MM.1S (cell line): ENCODE data around the gene A3GALT2.

ENCODE experiments used
- DNase-seq: peaks from one replicate; pipeline ENCODE4 v3.0.0-alpha.2; 2015
- H2AFZ ChIP-seq: fragments of 300-600 bp; sonication (generic); 2 replicates; pipeline ENCODE4 v1.6.0; 2016; ENCODE audit warnings: antibody characterized with exemption, low read length
- H3F3A ChIP-seq: fragments of 300-600 bp; sonication (generic); 2 replicates; pipeline ENCODE4 v1.6.1; 2016; ENCODE audit warnings: mild to moderate bottlenecking, antibody characterized with exemption, low read length, moderate library complexity, mixed read lengths; ENCODE audit not compliant: insufficient read depth
- H3K27ac ChIP-seq: fragments of 300-600 bp; sonication (generic); 2 replicates; pipeline ENCODE4 v1.5.1; 2016; ENCODE audit warnings: mild to moderate bottlenecking, low read length
- H3K27me3 ChIP-seq: fragments of 300-600 bp; sonication (generic); replicated peaks from 2 replicates; pipeline ENCODE4 v1.6.0; 2016; ENCODE audit warnings: low read length; ENCODE audit not compliant: insufficient read depth
- H3K36me3 ChIP-seq: fragments of 300-600 bp; sonication (generic); replicated peaks from 2 replicates; pipeline ENCODE4 v1.6.1; 2016; ENCODE audit warnings: mild to moderate bottlenecking, low read length, mixed read lengths; ENCODE audit not compliant: insufficient read depth
- H3K4me1 ChIP-seq: fragments of 300-600 bp; sonication (generic); 2 replicates; pipeline ENCODE4 v1.6.1; 2016; ENCODE audit warnings: low read length, mixed read lengths
- H3K4me2 ChIP-seq: fragments of 300-600 bp; sonication (generic); 2 replicates; pipeline ENCODE4 v1.6.0; 2016; ENCODE audit warnings: low read depth, low read length
- H3K4me3 ChIP-seq: fragments of 300-600 bp; sonication (generic); 2 replicates; pipeline ENCODE4 v1.5.1; 2016; ENCODE audit warnings: low read length, mixed read lengths
- H3K79me2 ChIP-seq: fragments of 300-600 bp; sonication (generic); 2 replicates; pipeline ENCODE4 v1.6.1; 2016; ENCODE audit warnings: mixed run types, low read length, mixed read lengths
- H3K9ac ChIP-seq: fragments of 300-600 bp; sonication (generic); 2 replicates; pipeline ENCODE4 v1.6.1; 2016; ENCODE audit warnings: low read length, mixed read lengths
- H3K9me2 ChIP-seq: fragments of 300-600 bp; sonication (generic); replicated peaks from 2 replicates; pipeline ENCODE4 v1.6.1; 2016; ENCODE audit warnings: mild to moderate bottlenecking, low read length, mixed read lengths; ENCODE audit not compliant: insufficient read depth
- H3K9me3 ChIP-seq: fragments of 300-600 bp; sonication (generic); replicated peaks from 2 replicates; pipeline ENCODE4 v1.6.1; 2016; ENCODE audit warnings: mild to moderate bottlenecking, low read length, mixed read lengths; ENCODE audit not compliant: insufficient read depth
- H4K20me1 ChIP-seq: fragments of 300-600 bp; sonication (generic); 2 replicates; pipeline ENCODE4 v1.6.1; 2016; ENCODE audit warnings: mild to moderate bottlenecking, low read length, moderate library complexity, mixed read lengths; ENCODE audit not compliant: insufficient read depth
- CTCF ChIP-seq: fragments of 300-600 bp; sonication (generic); IDR thresholded peaks from 2 replicates; pipeline ENCODE4 v1.5.1; 2016; ENCODE audit warnings: antibody characterized with exemption, low read length, mixed read lengths
- EZH2 ChIP-seq: fragments of 300-600 bp; sonication (generic); optimal IDR thresholded peaks from 2 replicates; pipeline ENCODE3; 2017; ENCODE audit warnings: low read depth, mild to moderate bottlenecking, antibody characterized with exemption, low read length, mixed read lengths
- EZH2phosphoT487 ChIP-seq: fragments of 300-600 bp; sonication (generic); IDR thresholded peaks from 2 replicates; pipeline ENCODE4 v1.6.1; 2018; ENCODE audit warnings: antibody characterized with exemption, low read length

Gene A3GALT2

GRCh38 chr1:33332881-33333280, 12.0 kb upstream of the A3GALT2 start:
- H3K27ac ChIP-seq: no peak overlapping the region
- no peaks in the 10 kb centered on the region for H3K36me3 ChIP-seq

GRCh38 chr1:33332357-33332789, 11.5 kb upstream of the A3GALT2 start:
- Histone ChIP-seq H3K4me3 (no peak overlapping the region), H4K20me1 (no peaks in the 10 kb centered on the region), H3K9ac (no peak overlapping the region), H3K9me2 (no peaks in the 10 kb centered on the region), H3K9me3 (no peaks in the 10 kb centered on the region), H3K27ac (no peak overlapping the region), H2AFZ (no peak overlapping the region), H3K36me3 (no peaks in the 10 kb centered on the region), H3K79me2 (0 out of 2 replicates have a peak, but pooled peaks cover 6% of the 10 kb centered on the region), H3K4me1 (no peaks in the 10 kb centered on the region), H3F3A (no peaks in the 10 kb centered on the region), H3K4me2 (no peak overlapping the region), H3K27me3 (no peaks in the 10 kb centered on the region)
- DNase-seq: no peak
- TF ChIP-seq EZH2phosphoT487 (no peak), EZH2 (no peak), CTCF (no peak)

More at GRCh38 chr1:33332881-33333280, 12.0 kb upstream of the A3GALT2 start:
- H4K20me1 ChIP-seq: no peaks in the 10 kb centered on the region
- H3F3A ChIP-seq: no peaks in the 10 kb centered on the region
- H3K9me2 ChIP-seq: no peaks in the 10 kb centered on the region
- no peaks in the 10 kb centered on the region for H3K9me3 ChIP-seq
- no peak overlapping the region for H3K4me3 ChIP-seq
- no peak overlapping the region for H2AFZ ChIP-seq
- no peak overlapping the region for H3K4me2 ChIP-seq
- TF ChIP-seq EZH2 (no peak), CTCF (no peak), EZH2phosphoT487 (no peak)
- no peak overlapping the region for H3K9ac ChIP-seq
- no peak for DNase-seq
- H3K4me1 ChIP-seq: no peaks in the 10 kb centered on the region
- H3K27me3 ChIP-seq: no peaks in the 10 kb centered on the region
- peaks cover 6% of the 10 kb centered on the region; the same call in 1 of the 2 replicates for H3K79me2 ChIP-seq

- no peaks in the 10 kb centered on the region for H3K4me1 ChIP-seq
- no peak overlapping the region for H3K9ac ChIP-seq
- no peak overlapping the region for H3K27ac ChIP-seq
- 0 out of 2 replicates have a peak, but pooled peaks cover 6% of the 10 kb centered on the region for H3K79me2 ChIP-seq
- no peak overlapping the region for H3K4me2 ChIP-seq
- H4K20me1 ChIP-seq: no peaks in the 10 kb centered on the region
- no peak for TF ChIP-seq CTCF
- no peak for TF ChIP-seq EZH2phosphoT487
- no peak for TF ChIP-seq EZH2
- no peak for DNase-seq
- H3K27me3 ChIP-seq: no peaks in the 10 kb centered on the region
- H2AFZ ChIP-seq: no peak overlapping the region
- H3F3A ChIP-seq: no peaks in the 10 kb centered on the region
- H3K9me3 ChIP-seq: no peaks in the 10 kb centered on the region
- H3K4me3 ChIP-seq: no peak overlapping the region
- no peaks in the 10 kb centered on the region for H3K9me2 ChIP-seq
- H3K36me3 ChIP-seq: no peaks in the 10 kb centered on the region
These were observed 10.8 kb upstream of the A3GALT2 start for GRCh38 chr1:33331444-33332356.
